ENCODE measurements around the gene WRAP53. TPM values are rescaled to one million over a fixed set of nuclear protein-coding genes. Genes with fewer than 3 reads are reported as not detected.

The WRAP53 gene
- polyA plus RNA-seq, 1 donor (not counting 4 experiments of a cell fraction or from before 2014, with no cell fraction given): 8.2 TPM

DNA sequence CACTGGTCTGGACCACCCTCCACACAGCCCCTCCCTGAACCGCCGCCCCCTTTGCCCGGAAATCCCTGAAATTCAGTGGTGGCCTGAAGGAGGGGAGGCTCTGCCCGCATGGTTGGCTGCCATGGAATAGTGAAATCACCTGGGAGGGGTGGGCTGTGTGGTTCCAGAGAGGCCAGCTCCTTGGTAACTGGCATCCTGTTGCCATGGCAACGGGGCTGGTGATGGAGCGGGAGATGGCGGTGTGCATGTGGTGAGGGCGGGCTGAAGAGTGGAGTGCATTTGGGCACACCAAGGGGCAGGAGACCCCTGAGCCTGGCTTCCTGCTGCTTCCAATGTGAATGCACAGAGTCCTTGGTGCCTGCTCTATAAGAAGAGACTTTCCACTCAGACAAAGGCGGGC, 19.2 kb downstream of the WRAP53 start:
- H4K20me1 ChIP-seq (ENCODE audit: control insufficient read depth, extremely low read depth, insufficient read depth, low read length): no peaks in the 10 kb centered on the region
- TF ChIP-seq CTCF (optimal IDR thresholded peaks at IDR 0.05 in 1 of 3, IDR thresholded peaks at IDR 0.05 in 1 of 3, conservative IDR thresholded peaks at IDR 0.05 in 1 of 3; ENCODE audit: extremely low read depth in 1 of 3, insufficient read depth in 2 of 3, low read length in 3 of 3) (no peak), EZH2 (IDR thresholded peaks at IDR 0.05; ENCODE audit: low read length) (no peak)
- H3K4me2 ChIP-seq (ENCODE audit: control insufficient read depth, extremely low read depth, insufficient read depth, low read depth, low read length): no peak overlapping the region
- H3K9ac ChIP-seq (ENCODE audit: control insufficient read depth, extremely low read depth, insufficient read depth, low read length): no peak overlapping the region
- H2AFZ ChIP-seq (ENCODE audit: control insufficient read depth, low read length): no peak overlapping the region
- no peaks in the 10 kb centered on the region for H3K9me1 ChIP-seq (ENCODE audit: control insufficient read depth, extremely low read depth, insufficient read depth, low read length)
- H3K9me3 ChIP-seq (ENCODE audit: control insufficient read depth, low read depth, low read length): no peaks in the 10 kb centered on the region
- no peak overlapping the region for H3K27ac ChIP-seq (ENCODE audit: control insufficient read depth, insufficient read depth, low read length)
- H3K4me3 ChIP-seq (ENCODE audit: control insufficient read depth in 2 of 3, extremely low read depth in 1 of 3, insufficient read depth in 2 of 3, low read depth in 1 of 3, low read length in 3 of 3): no peak overlapping the region
- peaks cover 2 to 7% of the 10 kb centered on the region in 2 experiments for H3K36me3 ChIP-seq (ENCODE audit: control insufficient read depth in 2 of 2, extremely low read depth in 1 of 2, insufficient read depth in 2 of 2, low read length in 2 of 2)
- H3K4me1 ChIP-seq (ENCODE audit: control insufficient read depth, extremely low read depth, insufficient read depth, low read length): peaks cover 24% of the 10 kb centered on the region
- DNase-seq (ENCODE audit: low read depth, low spot score) (no peak), FAIRE-seq (no peak)
- peaks cover 26% of the 10 kb centered on the region for H3K27me3 ChIP-seq (ENCODE audit: control insufficient read depth, extremely low read depth, insufficient read depth, low read length)
- no peaks in the 10 kb centered on the region for H3K79me2 ChIP-seq (ENCODE audit: control insufficient read depth, insufficient read depth, low read length)
- dilution Hi-C loops (cut with MboI; ENCODE audit: extremely low pct_ligation_motif_present, low sequenced_read_pairs): no loop called here

- FAIRE-seq (no peak), DNase-seq (ENCODE audit: low read depth, low spot score) (no peak)
- peaks cover 26% of the 10 kb centered on the region for H3K27me3 ChIP-seq (ENCODE audit: control insufficient read depth, extremely low read depth, insufficient read depth, low read length)
Observed at GRCh38 chr17:7707858-7708750, 19.8 kb downstream of the WRAP53 start.

More at GRCh38 chr17:7707858-7708750, 19.8 kb downstream of the WRAP53 start:
- TF ChIP-seq EZH2 (IDR thresholded peaks at IDR 0.05; ENCODE audit: low read length) (no peak), CTCF (optimal IDR thresholded peaks at IDR 0.05 in 1 of 3, IDR thresholded peaks at IDR 0.05 in 1 of 3, conservative IDR thresholded peaks at IDR 0.05 in 1 of 3; ENCODE audit: extremely low read depth in 1 of 3, insufficient read depth in 2 of 3, low read length in 3 of 3) (no peak)
- Histone ChIP-seq H3K9ac (ENCODE audit: control insufficient read depth, extremely low read depth, insufficient read depth, low read length) (no peak overlapping the region), H3K4me1 (ENCODE audit: control insufficient read depth, extremely low read depth, insufficient read depth, low read length) (peaks cover 24% of the 10 kb centered on the region), H3K27ac (ENCODE audit: control insufficient read depth, insufficient read depth, low read length) (no peak overlapping the region), H3K4me2 (ENCODE audit: control insufficient read depth, extremely low read depth, insufficient read depth, low read depth, low read length) (no peak overlapping the region), H2AFZ (ENCODE audit: control insufficient read depth, low read length) (no peak overlapping the region), H4K20me1 (ENCODE audit: control insufficient read depth, extremely low read depth, insufficient read depth, low read length) (no peaks in the 10 kb centered on the region), H3K9me3 (ENCODE audit: control insufficient read depth, low read depth, low read length) (no peaks in the 10 kb centered on the region), H3K36me3 (ENCODE audit: control insufficient read depth in 2 of 2, extremely low read depth in 1 of 2, insufficient read depth in 2 of 2, low read length in 2 of 2) (peaks cover 0 to under 1% of the 10 kb centered on the region in 2 experiments), H3K79me2 (ENCODE audit: control insufficient read depth, insufficient read depth, low read length) (no peaks in the 10 kb centered on the region), H3K9me1 (ENCODE audit: control insufficient read depth, extremely low read depth, insufficient read depth, low read length) (no peaks in the 10 kb centered on the region), H3K4me3 (ENCODE audit: control insufficient read depth in 2 of 3, extremely low read depth in 1 of 3, insufficient read depth in 2 of 3, low read depth in 1 of 3, low read length in 3 of 3) (no peak overlapping the region)
- dilution Hi-C loops (cut with MboI; ENCODE audit: extremely low pct_ligation_motif_present, low sequenced_read_pairs): no loop called here
